Measurements from ENCODE around the gene PGLYRP4.
"Not testable (repeated sequence)": the region's sequence is repeated elsewhere in the genome, so short reads cannot be mapped to it uniquely, and the experiment has no call there.

The PGLYRP4 gene

DNA sequence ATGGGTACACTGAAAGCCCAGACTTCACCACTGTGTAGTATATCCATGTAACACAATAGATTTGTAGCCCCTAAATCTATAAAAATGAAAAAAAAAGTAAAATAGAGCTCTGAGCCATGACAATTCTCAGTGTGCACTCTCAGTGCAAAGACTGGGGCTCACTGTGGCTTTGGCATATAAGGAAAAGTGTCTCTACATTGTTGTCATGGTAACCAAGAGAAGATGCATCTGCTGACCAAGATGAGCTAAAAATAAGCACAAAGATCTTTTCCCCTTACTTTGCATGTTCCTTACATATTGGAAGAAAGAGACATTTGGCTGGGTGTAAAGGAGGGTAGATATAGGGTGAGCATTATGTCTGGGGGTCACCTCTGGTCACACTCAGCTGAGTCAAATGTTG lies 12.0 kb downstream of the PGLYRP4 start:
- no peak for DNase-seq

GRCh38 chr1:153333902-153334301 lies 14.7 kb downstream of the PGLYRP4 start:
- DNase-seq, result no peak

DNA sequence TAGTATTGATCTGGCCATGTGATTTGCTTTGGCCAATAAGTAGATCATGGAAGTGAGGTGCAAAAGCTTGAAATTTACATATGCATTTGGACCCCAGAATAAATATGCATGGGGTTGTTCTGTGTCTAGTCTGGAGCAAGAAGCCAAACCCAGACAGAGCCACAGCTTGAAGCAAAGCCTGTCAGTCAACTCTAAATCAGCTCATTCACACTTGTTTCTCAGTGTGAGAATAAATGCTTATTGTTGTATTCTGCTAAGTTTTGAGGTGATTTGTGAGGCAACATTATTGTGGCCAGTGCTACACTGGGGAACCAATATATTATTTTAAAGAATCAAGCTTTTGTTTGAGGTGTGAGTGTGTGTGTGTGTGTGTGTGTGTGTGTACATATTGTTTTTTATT lies 23.7 kb downstream of the PGLYRP4 start:
- no peak for DNase-seq

- no peak for DNase-seq
Measured at GRCh38 chr1:153322568-153322967, 26.1 kb downstream of the PGLYRP4 start.

DNA sequence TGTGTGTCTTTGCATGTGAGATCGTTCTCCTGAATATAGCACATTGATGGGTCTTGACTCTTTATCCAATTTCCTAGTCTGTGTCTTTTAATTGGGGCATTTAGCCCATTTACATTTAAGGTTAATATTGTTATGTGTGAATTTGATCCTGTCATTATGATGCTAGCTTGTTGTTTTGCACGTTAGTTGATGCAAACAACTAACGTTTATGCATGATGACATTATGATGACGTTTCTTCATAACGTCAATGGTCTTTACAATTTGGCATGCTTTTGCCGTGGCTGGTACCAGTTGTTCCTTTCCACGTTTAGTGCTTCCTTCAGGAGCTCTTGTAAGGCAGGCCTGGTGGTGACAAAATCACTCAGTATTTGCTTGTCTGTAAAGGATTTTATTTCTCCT lies 30.5 kb downstream of the PGLYRP4 start:
- not testable (repeated sequence) for DNase-seq

DNA sequence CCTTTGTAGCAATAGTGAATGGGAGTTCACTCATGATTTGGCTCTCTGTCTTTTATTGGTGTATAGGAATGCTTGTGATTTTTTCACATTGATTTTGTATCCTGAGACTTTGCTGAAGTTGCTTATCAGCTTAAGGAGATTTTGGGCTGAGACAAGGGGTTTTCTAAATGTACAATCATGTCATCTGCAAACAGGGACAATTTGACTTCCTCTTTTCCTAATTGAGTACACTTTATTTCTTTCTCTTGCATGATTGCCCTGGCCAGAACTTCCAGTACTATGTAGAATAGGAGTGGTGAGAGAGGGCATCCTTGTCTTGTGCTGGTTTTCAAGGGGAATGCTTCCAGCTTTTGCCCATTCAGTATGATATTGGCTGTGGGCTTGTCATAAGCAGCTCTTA lies 32.6 kb downstream of the PGLYRP4 start:
- not testable (repeated sequence) for DNase-seq

GRCh38 chr1:153314388-153314787 lies 34.3 kb downstream of the PGLYRP4 start:
- not testable (repeated sequence) for DNase-seq

DNA sequence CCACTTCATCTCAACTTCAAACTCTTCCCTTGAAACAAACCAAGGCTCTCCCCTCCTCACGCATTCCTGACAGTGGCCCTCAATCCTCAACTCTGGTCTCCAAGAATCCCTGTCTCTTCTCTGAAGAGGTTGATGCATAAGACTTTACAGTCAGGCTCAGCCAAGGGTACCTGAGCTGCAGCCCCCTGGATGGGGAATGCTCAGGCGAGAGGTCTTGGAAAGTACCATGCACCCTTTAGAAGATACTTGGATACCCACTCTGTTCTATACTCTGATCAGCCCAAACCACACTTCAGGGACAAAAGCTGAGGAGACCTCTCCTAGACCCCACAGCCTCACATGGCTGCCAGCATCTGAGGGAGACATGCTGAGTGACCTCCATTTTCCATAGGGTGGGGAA lies 35.4 kb downstream of the PGLYRP4 start:
- no peak for DNase-seq

DNA sequence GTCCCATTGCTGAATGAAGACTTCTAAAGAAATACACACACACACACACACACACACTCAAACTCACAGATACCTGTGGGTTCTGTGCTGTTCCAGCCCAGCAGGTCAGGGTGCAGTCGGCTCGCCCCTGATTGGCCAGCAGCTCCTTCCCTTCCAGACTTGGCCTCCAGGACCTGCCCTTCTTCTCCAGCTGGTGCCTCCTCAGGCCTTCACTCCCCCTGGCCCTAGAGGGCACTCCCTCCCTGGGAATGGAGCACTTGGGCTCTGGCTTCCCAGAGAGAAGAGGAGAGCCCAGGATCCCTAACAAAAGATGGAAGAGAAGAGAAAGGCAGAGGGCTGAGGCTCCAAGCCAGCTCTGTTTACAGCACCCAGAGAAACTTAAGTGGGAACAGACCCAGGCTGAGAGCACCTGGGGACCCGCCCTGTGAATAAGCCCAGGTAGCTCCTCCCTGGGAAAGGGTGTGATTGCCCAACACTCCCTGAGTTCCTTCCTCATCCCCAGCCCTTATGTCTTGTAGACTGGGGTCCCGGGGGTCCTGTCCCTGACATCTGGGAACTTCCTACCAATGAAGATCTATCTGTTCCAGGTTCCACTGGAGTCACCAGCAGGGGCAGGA lies 36.0 kb downstream of the PGLYRP4 start, which contains the start of gene PGLYRP3:
PGLYRP3 (minus strand) TSS at position 383 of the 617 bp plus-strand sequence. CDS start 2,287 bp downstream, outside the sequence.
- DNase-seq, result no peak

DNA sequence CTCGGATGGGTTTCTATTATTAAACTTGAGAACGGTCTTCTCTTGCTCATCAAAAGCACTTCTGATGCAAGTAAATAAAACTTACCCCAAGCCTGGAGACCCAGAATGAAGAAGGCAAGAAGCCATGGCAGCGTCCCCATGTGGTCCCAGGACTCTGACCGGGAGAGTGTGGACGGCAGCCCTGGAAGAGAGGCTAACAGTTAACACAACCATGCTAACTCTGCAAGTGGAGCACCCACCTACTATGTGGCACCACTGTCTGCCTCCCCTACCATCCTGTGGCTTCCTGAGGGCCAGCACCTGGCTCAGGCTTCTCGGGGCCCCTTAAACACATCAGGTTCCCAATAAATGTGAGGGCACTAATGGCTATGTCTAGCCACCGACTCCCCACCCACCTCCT lies 38.1 kb downstream of the PGLYRP4 start:
- DNase-seq, result no peak

DNA sequence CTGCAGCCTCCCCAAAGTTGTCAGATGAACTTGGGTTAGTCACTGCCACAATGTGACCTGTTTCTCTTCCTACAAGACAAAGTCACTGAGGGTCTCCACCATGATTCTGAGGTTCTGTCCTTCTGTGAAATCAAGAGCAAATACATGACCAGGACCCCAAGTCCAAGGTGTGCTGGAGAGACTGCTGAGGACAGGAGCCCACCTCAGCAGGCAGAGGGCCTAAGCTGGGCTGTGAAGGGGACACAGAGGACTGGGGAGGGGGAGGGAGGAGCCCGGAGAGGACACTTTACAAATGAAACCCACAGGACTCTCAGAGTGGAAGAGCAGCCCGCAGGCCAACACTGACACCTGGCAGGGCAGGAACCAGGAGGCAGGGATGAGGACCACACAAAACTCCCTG lies 39.2 kb downstream of the PGLYRP4 start:
- DNase-seq, result no peak

GRCh38 chr1:153308540-153308939 lies 40.1 kb downstream of the PGLYRP4 start:
- DNase-seq, result no peak

DNA sequence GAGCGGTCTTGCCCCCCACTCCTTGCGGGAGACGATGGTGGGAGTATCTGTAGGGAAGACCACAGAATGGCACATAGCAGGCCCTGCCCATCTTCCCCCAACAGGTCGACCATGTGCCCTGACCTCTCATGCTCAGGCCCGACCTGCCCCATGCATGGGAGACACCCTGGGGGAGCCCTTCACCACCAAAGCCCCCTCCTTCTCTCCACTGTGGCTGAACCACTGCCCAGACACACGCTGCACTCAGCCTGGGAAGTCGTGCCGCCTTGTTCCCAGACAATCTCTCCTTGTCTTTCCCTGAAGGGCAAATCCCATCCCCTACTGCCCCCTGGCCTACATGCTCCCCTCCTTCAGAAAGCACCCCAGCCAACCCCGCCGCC lies 41.4 kb downstream of the PGLYRP4 start:
- DNase-seq, result no peak

DNA sequence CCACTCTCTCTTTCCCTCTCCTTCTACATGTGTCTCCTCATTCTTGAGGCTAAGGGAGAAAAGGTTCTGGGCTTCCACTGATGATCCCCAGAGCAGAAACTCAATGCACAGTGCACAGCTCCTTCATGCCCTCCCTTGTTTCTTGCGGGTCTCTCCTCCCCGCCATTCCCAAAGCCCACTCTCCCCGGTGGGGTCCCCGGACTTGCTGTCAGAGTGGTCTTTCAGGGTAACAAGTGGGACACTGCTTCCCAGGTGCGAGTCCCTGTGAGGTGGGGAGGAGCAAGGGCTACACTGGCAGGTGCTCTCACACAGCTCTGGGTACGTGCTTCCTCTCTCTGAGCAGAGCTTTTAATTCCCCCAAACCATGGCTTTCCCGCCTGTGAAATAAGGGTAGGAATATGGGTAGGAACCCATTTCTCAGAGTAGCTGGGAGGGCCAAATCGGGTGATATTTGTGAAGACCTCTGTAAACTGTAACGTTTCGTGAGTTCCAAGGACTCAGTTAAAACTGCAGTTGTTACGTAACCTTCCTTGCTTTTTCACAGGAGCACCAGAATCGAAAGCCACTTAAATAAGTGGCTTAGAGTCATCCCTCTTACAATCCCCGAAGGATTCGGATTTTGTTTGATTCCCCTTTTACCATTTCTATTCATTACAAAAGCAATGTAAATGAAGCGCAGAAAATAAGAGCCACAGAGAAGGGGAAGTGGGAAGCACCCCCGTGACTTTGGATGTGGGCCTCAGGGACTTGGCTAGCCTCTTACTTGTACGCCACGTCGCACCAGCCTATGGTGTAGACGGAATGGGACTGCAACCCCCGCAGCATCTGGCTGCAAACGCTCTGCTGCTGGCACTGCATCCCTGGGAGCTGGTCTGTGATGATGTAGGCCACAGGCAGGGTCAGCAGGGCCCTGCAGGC lies 42.1 kb downstream of the PGLYRP4 start:
- DNase-seq, result no peak

DNA sequence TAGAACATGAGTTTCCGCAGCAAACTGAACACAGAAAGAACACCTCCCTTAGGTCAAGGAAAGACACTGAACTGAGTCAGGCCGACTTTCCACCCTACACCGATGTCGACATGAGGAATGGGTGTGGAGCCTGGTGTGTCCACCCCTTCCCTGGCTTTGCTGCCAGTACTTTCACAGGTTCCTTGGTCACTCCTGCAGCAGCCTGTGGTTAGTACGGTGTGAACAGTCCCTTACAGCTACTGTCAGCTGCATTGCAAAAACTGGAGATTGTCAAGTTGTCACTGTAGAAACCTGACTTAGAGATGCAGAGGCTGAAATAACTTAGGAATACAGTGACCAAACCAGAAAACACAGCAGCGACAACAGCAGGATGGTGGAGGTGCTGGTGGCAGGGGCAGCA lies 43.0 kb downstream of the PGLYRP4 start:
- DNase-seq, result no peak

- no peak for DNase-seq
Measured at GRCh38 chr1:153302308-153302707, 46.3 kb downstream of the PGLYRP4 start.

DNA sequence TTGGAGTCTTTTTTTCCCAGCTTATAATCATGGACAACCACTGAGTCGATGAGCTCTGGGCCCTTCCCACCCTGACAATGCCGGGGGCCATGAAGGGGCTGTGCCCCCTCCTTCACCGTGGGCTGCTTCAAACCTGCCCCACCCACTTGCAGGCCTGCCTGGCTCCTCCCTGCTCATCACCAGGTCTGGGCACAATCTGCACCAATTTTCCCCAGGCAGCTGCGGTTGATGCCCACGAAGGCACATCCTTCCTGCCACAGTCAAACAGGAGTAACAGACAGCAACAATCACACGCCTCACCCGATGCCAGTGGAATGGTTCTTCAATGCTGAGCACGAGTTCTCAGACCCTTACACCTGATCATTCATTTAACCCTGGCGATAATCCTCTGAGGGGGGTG lies 54.8 kb downstream of the PGLYRP4 start:
- no peak for DNase-seq

GRCh38 chr1:153293480-153293775 lies 55.2 kb downstream of the PGLYRP4 start:
- no peak for DNase-seq

DNA sequence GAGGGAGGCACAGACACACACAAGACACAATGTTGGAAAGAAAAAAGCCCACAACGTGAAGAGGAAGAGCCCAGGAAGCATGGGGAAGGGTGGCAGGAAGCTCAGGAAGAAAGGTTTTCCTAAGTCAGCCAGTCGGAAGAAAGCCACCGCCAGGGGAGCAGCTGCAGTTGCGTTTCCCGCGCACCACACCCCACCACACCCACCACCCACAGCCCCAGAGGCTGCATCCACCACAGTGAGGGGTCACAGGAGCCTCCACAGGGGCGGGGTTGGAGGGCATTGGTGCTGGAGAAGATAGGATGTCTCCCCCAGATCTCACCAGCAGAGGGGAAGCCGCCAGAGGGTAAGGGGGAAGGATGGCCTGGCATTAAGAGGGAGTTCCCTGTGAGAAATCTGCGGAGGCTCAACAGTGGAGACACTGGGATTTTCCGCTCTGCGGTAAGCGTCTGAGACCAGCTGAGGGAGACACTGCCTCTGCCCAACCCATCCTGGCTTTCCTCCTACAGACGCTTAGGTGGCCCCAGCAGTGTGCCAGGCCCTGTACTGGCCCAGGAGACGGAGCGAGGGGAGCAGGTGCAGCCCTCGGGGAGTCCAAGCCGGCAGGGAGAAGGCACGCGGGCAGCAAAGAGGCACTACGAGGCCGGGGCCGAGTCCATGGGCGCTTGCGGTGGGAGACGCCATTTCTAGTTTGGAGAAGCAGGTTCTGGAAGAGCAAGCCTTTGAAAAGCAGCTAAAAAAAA lies 55.7 kb downstream of the PGLYRP4 start:
- no peak for DNase-seq

GRCh38 chr1:153292185-153292584 lies 56.5 kb downstream of the PGLYRP4 start:
- DNase-seq, result no peak

DNA sequence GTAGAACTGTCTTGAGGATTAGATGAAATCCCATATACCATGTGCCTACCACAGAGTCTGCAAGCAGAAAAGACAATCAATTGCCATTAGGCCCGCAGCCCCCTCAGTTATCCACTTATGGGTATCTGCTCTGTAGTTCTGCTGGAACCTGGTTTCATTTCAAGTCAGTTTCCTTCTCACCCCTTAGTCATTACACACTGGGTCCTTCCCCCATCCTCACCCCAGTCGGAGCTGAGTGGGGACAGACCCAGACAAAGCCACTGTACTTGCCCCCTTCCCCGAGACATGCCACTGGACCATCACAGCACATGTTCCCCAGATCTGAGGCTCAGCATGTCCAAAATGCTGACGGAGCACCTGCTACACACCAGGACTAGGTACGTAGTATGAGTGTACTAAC lies 57.1 kb downstream of the PGLYRP4 start:
- no peak for DNase-seq

- no peak for DNase-seq
Measured at GRCh38 chr1:153288634-153289275, 59.9 kb downstream of the PGLYRP4 start.
